Lower leg skin (tissue), 3 donors: Measurements from ENCODE around the gene CCNL1.

Experiments used
- CTCF ChIP-seq, 3 donors: fragments of 450-650 bp; IDR thresholded peaks; one replicate each; pipeline ENCODE4 v1.5.1; 2016; ENCODE audit warnings: antibody characterized with exemption in 3 of 3, mild to moderate bottlenecking in 3 of 3, moderate library complexity in 2 of 3
- POLR2A ChIP-seq, 2 donors: fragments of 450-650 bp; IDR thresholded peaks; one replicate each; pipeline ENCODE4 v1.6.1; 2016 to 2017; ENCODE audit warnings: antibody characterized with exemption in 2 of 2, mild to moderate bottlenecking in 1 of 2, moderate library complexity in 1 of 2

- TF ChIP-seq CTCF (IDR thresholded peaks at IDR 0.05): no peak
- no peak for TF ChIP-seq POLR2A (IDR thresholded peaks at IDR 0.05)
Observed at GRCh38 chr3:157100608-157101396, 59.1 kb downstream of the CCNL1 start.
